Measurements from ENCODE around the gene SH3PXD2A. TPM values are rescaled to one million over a fixed set of nuclear protein-coding genes. Genes with fewer than 3 reads are reported as not detected.
A peak's percentile ranks its signal among the peaks of the same experiment; 100 is the strongest.

The SH3PXD2A gene
- total and polyA plus RNA-seq, 7 donors = 3.0 to 57.7 (median 10.6) TPM

- ATAC-seq = peak in 3 of 4 donors; percentile 27 to 50 (median 32)
- 26 to 41% (median 28%) methylated on average over 11 of the region's 11 CpGs for WGBS, 3 donors
- H3K36me3 ChIP-seq (ENCODE audit: insufficient read depth in 1 of 2, low read depth in 1 of 2) = no peaks in the 10 kb centered on the region
- DNase-seq = peak; percentile 30 to 67
- H3K9me3 ChIP-seq = no peaks in the 10 kb centered on the region
- intact Hi-C loops (cut with DNase I) = loop anchor here (10.0 kb wide), 2 partner anchors 247 to 257 kb away; no protein-coding TSS in a partner anchor
- H3K27me3 ChIP-seq (ENCODE audit: insufficient read depth in 3 of 3, low read length in 2 of 3) = no peaks in the 10 kb centered on the region
- peaks cover 61% of the 10 kb centered on the region for H3K4me1 ChIP-seq
- peak overlapping the region; percentile 88 for H3K27ac ChIP-seq
- TF ChIP-seq CTCF (IDR thresholded peaks at IDR 0.05) = no peak
- peak overlapping the region; percentile 96 for H3K4me3 ChIP-seq
Observed at GRCh38 chr10:103852189-103852711, 3.1 kb downstream of the SH3PXD2A start.

- peaks cover 68% of the 10 kb centered on the region for H3K4me1 ChIP-seq
- DNase-seq (no peak), ATAC-seq (no peak)
- H3K4me3 ChIP-seq = no peak overlapping the region
- TF ChIP-seq CTCF (IDR thresholded peaks at IDR 0.05) = no peak
- no peaks in the 10 kb centered on the region for H3K9me3 ChIP-seq
- H3K36me3 ChIP-seq (ENCODE audit: insufficient read depth in 1 of 2, low read depth in 1 of 2) = no peaks in the 10 kb centered on the region
- intact Hi-C loops (cut with DNase I) = loop anchor here (10.0 kb wide), 2 partner anchors 246 to 256 kb away; no protein-coding TSS in a partner anchor
- no peaks in the 10 kb centered on the region for H3K27me3 ChIP-seq (ENCODE audit: insufficient read depth in 3 of 3, low read length in 2 of 3)
- WGBS, 3 donors = 79 to 88% (median 82%) methylated on average over 4 of the region's 4 CpGs
- H3K27ac ChIP-seq = peak overlapping the region; percentile 65
Observed at GRCh38 chr10:103851261-103851660, 4.1 kb downstream of the SH3PXD2A start.

- WGBS, 3 donors = 28 to 31% (median 30%) methylated on average over 3 of the region's 3 CpGs
- Histone ChIP-seq H3K4me1 (peaks cover 75% of the 10 kb centered on the region), H3K4me3 (peak overlapping the region; percentile 27), H3K36me3 (ENCODE audit: insufficient read depth in 1 of 2, low read depth in 1 of 2) (no peaks in the 10 kb centered on the region), H3K9me3 (no peaks in the 10 kb centered on the region), H3K27ac (peak overlapping the region; percentile 65), H3K27me3 (ENCODE audit: insufficient read depth in 3 of 3, low read length in 2 of 3) (no peaks in the 10 kb centered on the region)
- TF ChIP-seq CTCF (IDR thresholded peaks at IDR 0.05) = no peak
- intact Hi-C loops (cut with DNase I) = loop anchor here (10.0 kb wide), 2 partner anchors 246 to 256 kb away; no protein-coding TSS in a partner anchor
- DNase-seq (no peak), ATAC-seq (peak in 1 of 4 donors; percentile 8)
Observed at GRCh38 chr10:103850572-103850895, 4.8 kb downstream of the SH3PXD2A start.

DNA sequence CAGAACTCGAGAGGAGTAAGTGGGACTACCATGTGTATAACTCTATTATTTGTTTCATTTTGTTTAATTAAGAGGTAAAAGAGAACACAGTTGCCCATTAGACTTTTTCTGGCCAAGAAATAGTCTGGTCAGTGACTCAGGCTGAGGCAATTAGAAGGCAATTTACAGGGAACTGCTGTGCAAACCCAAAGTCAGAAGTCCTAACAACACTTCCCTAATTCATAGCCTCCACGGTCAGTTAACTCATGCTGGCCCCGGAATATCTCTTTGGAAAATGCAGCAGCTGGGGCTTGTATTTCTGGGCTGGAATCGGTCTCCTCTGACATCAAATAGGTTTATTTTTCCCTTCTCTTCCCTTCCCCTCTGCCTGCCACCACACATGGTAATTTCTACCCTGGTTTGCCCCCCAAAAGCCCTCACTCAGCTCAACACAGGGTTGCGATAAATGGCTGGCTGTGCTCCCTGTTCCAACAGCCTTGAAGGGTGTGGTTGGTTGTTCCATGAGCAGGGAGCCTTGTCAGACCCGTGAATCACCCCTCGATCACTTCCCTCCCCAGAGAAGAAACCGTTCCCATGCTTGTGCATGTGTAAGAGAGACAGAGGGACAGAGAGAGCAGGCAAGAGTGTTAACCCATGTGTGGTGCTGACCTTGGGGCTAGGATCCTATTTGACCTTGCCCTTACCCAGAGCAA, 5.3 kb downstream of the SH3PXD2A start:
- Histone ChIP-seq H3K4me3 (peak overlapping the region; percentile 27), H3K27ac (peak overlapping the region; percentile 65), H3K9me3 (no peaks in the 10 kb centered on the region), H3K36me3 (ENCODE audit: insufficient read depth in 1 of 2, low read depth in 1 of 2) (no peaks in the 10 kb centered on the region), H3K4me1 (peaks cover 80% of the 10 kb centered on the region), H3K27me3 (ENCODE audit: insufficient read depth in 3 of 3, low read length in 2 of 3) (no peaks in the 10 kb centered on the region)
- no peak for TF ChIP-seq CTCF (IDR thresholded peaks at IDR 0.05)
- DNase-seq = peak; percentile 56 to 68
- 38 to 47% (median 39%) methylated on average over 8 of the region's 8 CpGs for WGBS, 3 donors
- ATAC-seq = peak; percentile 40 to 70 (median 66)
- intact Hi-C loops (cut with DNase I) = loop anchor here (10.0 kb wide), 2 partner anchors 245 to 255 kb away; no protein-coding TSS in a partner anchor
